H1 (cell line): ENCODE data around the gene GALNT17. TPM values are rescaled to one million over a fixed set of nuclear protein-coding genes. Genes with fewer than 3 reads are reported as not detected.

Experiments
- BRCA1 ChIP-seq: IDR thresholded peaks from 2 replicates; pipeline ENCODE4 v1.6.1; 2012; ENCODE audit warnings: low read depth, low read length, improper control_type of control experiment
- CBX8 ChIP-seq: fragments of 300-800, 300-1000 bp; sonication (generic); IDR thresholded peaks from 2 replicates; pipeline ENCODE4 v1.7.1; 2016; ENCODE audit warnings: low read depth, low read length, borderline replicate concordance
- CHD7 ChIP-seq: fragments of 300-600 bp; sonication (generic); IDR thresholded peaks from 2 replicates; pipeline ENCODE4 v1.7.1; 2012; ENCODE audit warnings: low read length, moderate library complexity, mild to moderate bottlenecking, inconsistent platforms; ENCODE audit not compliant: insufficient replicate concordance
- JUN ChIP-seq: IDR thresholded peaks from 2 replicates; pipeline ENCODE4 v1.6.1; 2011; ENCODE audit warnings: low read depth, mild to moderate bottlenecking, improper control_type of control experiment, low read length
- NANOG ChIP-seq: IDR thresholded peaks from 2 replicates; pipeline ENCODE4 v1.6.1; 2011; ENCODE audit warnings: low read length, low read depth, mild to moderate bottlenecking, inconsistent platforms; ENCODE audit not compliant: insufficient read depth, poor library complexity, severe bottlenecking
- SIRT6 ChIP-seq: IDR thresholded peaks from one replicate; pipeline ENCODE4 v1.7.1; 2012; ENCODE audit warnings: low read length, inconsistent platforms
- polyA plus RNA-seq, 7 experiments: library from polyadenylated mRNA; depleted of rRNA in 3 of 7; stranded (reverse) in 5 of 7; unstranded in 2 of 7; fragments of >200 nt in 5 of 7; fragments of 200-250 nt in 2 of 7; gene quantifications; 1 replicate in 5 of 7; 2 replicates in 1 of 7; 4 replicates in 1 of 7; pipeline versions ENCODE4 v1.2.1 to v1.2.3, GENCODE V29; 2011 to 2013; ENCODE audit warnings: missing spikeins in 2 of 7, mixed read lengths in 2 of 7
- total RNA-seq: library from RNA; stranded (reverse); fragmentation: NEBNext Ultra II Directional; extraction: Animal tissue kit (Norgen Biotek cat#: 25700); gene quantifications from 2 replicates; pipeline ENCODE4 v1.2.1, GENCODE V29; 2021

GALNT17 gene
- total and polyA plus RNA-seq, 2 of the 8 experiments (the other 6 are each of a cell fraction or from before 2014, with no cell fraction given) = 37.7 to 47.0 TPM

- no peak for TF ChIP-seq CHD7
- TF ChIP-seq BRCA1 = no peak
- no peak for TF ChIP-seq SIRT6
- TF ChIP-seq JUN = no peak
- TF ChIP-seq NANOG = no peak
- no peak for TF ChIP-seq CBX8
- TF ChIP-seq, all 59 proteins: peak for 0
Observed at GRCh38 chr7:71482284-71482683, 350.3 kb downstream of the GALNT17 start (continued).
